IMR-90 (cell line): ENCODE results near the gene CHRD. TPM values are rescaled to one million over a fixed set of nuclear protein-coding genes. Genes with fewer than 3 reads are reported as not detected.

Source experiments
- ATAC-seq: fragments of 200-7000 bp; cut with Tn5 transposase; 2 replicates; pipeline ENCODE4 v1.9.1; 2020; ENCODE audit warnings: low read depth, mild to moderate bottlenecking, moderate library complexity
- BruUV-seq: library from RNA; stranded (reverse); fragments of 400-500 nt; replicated peaks from 2 replicates; lab custom pipeline; 2021; lab: Mats Ljungman, UMichigan
- CTCF ChIA-PET: fragments of 300-600 bp; formaldehyde crosslinking; extraction: SDS; loops from one replicate; lab custom pipeline; 2021; ENCODE audit warnings: antibody characterized with exemption; lab: Yijun Ruan, JAX
- POLR2A ChIA-PET: fragments of 300-600 bp; sonication (Branson Sonifier 250); formaldehyde crosslinking; loops from one replicate; lab custom pipeline; 2022; ENCODE audit warnings: antibody characterized with exemption; ENCODE audit not compliant: unreplicated experiment; lab: Charles Lee
- DNase-seq: peaks from one replicate; pipeline ENCODE4 v3.0.0; 2013
- H2AFZ ChIP-seq: replicated peaks from 2 replicates; pipeline ENCODE3; 2013; ENCODE audit warnings: low read length, mild to moderate bottlenecking; ENCODE audit not compliant: poor library complexity
- H2AK5ac ChIP-seq: 2 replicates; pipeline ENCODE4 v1.6.1; 2013; ENCODE audit warnings: low read depth, low read length, inconsistent platforms
- H2AK9ac ChIP-seq: replicated peaks from 2 replicates; pipeline ENCODE3; 2013; ENCODE audit warnings: mild to moderate bottlenecking, low read depth, low read length, moderate library complexity; ENCODE audit not compliant: poor library complexity
- H2BK120ac ChIP-seq: 2 replicates; pipeline ENCODE4 v1.6.1; 2013; ENCODE audit warnings: low read depth, low read length, inconsistent platforms
- H2BK15ac ChIP-seq: 3 replicates; pipeline ENCODE4 v1.6.1; 2013; ENCODE audit warnings: low read depth, low read length, inconsistent platforms
- H2BK20ac ChIP-seq: 2 replicates; pipeline ENCODE4 v1.6.1; 2013; ENCODE audit warnings: low read depth, mild to moderate bottlenecking, inconsistent platforms, low read length, moderate library complexity
- H2BK5ac ChIP-seq: 2 replicates; pipeline ENCODE4 v1.6.1; 2013; ENCODE audit warnings: mild to moderate bottlenecking, low read depth, low read length, inconsistent platforms; ENCODE audit not compliant: poor library complexity, severe bottlenecking
- H3K14ac ChIP-seq: replicated peaks from 2 replicates; pipeline ENCODE4 v1.6.1; 2013; ENCODE audit warnings: low read depth, low read length, inconsistent platforms
- H3K18ac ChIP-seq: 2 replicates; pipeline ENCODE4 v1.6.1; 2013; ENCODE audit warnings: low read depth, low read length, control low read depth
- H3K23ac ChIP-seq: 2 replicates; pipeline ENCODE4 v1.6.1; 2013; ENCODE audit warnings: low read depth, low read length, inconsistent platforms
- H3K27ac ChIP-seq: 2 replicates; pipeline ENCODE4 v1.5.1; 2013; ENCODE audit warnings: mild to moderate bottlenecking, control low read depth, low read length; ENCODE audit not compliant: insufficient read depth
- H3K27me3 ChIP-seq: 2 replicates; pipeline ENCODE4 v1.6.1; 2013; ENCODE audit warnings: low read length; ENCODE audit not compliant: control insufficient read depth, insufficient read depth
- H3K36me3 ChIP-seq: 2 replicates; pipeline ENCODE4 v1.6.1; 2013; ENCODE audit warnings: low read length, mixed read lengths; ENCODE audit not compliant: control insufficient read depth, insufficient read depth
- H3K4ac ChIP-seq: 2 replicates; pipeline ENCODE4 v1.6.1; 2013; ENCODE audit warnings: low read depth, low read length, inconsistent platforms
- H3K4me1 ChIP-seq: 2 replicates; pipeline ENCODE4 v1.6.1; 2013; ENCODE audit warnings: low read length, mixed read lengths; ENCODE audit not compliant: control insufficient read depth, insufficient read depth
- H3K4me2 ChIP-seq: 2 replicates; pipeline ENCODE4 v1.6.1; 2013; ENCODE audit warnings: low read depth, mild to moderate bottlenecking, control low read depth, low read length, moderate library complexity
- H3K4me3 ChIP-seq: 2 replicates; pipeline ENCODE4 v1.5.1; 2013; ENCODE audit warnings: low read depth, mild to moderate bottlenecking, control low read depth, low read length, moderate library complexity; ENCODE audit not compliant: insufficient read depth
- H3K56ac ChIP-seq: 2 replicates; pipeline ENCODE4 v1.6.1; 2013; ENCODE audit warnings: low read length, inconsistent platforms; ENCODE audit not compliant: insufficient read depth; ENCODE audit errors: extremely low read depth
- H3K79me1 ChIP-seq, 2 experiments: 2 replicates each; pipeline ENCODE4 v1.6.1; 2013; ENCODE audit warnings: low read length in 2 of 2, inconsistent platforms in 1 of 2, low read depth in 1 of 2
- H3K9ac ChIP-seq: 2 replicates; pipeline ENCODE4 v1.6.1; 2013; ENCODE audit warnings: low read depth, low read length, control low read depth
- H3K9me1 ChIP-seq: 2 replicates; pipeline ENCODE4 v1.6.1; 2013; ENCODE audit warnings: low read length, inconsistent platforms; ENCODE audit not compliant: insufficient read depth
- H3K9me3 ChIP-seq: 2 replicates; pipeline ENCODE4 v1.6.1; 2013; ENCODE audit warnings: low read length; ENCODE audit not compliant: control insufficient read depth, insufficient read depth
- H4K20me1 ChIP-seq: 2 replicates; pipeline ENCODE4 v1.6.1; 2013; ENCODE audit warnings: low read length, inconsistent platforms; ENCODE audit not compliant: insufficient read depth
- H4K5ac ChIP-seq: 2 replicates; pipeline ENCODE4 v1.6.1; 2013; ENCODE audit warnings: mild to moderate bottlenecking, low read depth, low read length, control low read depth
- H4K8ac ChIP-seq, 2 experiments: 2 replicates each; pipeline ENCODE4 v1.6.1; 2013; ENCODE audit warnings: low read depth in 2 of 2, low read length in 2 of 2, control low read depth in 1 of 2, inconsistent platforms in 1 of 2
- H4K91ac ChIP-seq: 2 replicates; pipeline ENCODE4 v1.6.1; 2013; ENCODE audit warnings: low read depth, low read length, inconsistent platforms; ENCODE audit not compliant: insufficient read depth
- BHLHE40 ChIP-seq: fragments of 150-350 bp; IDR thresholded peaks from 2 replicates; pipeline ENCODE4 v1.6.1; 2016; ENCODE audit warnings: mild to moderate bottlenecking, low read depth, low read length
- CEBPB ChIP-seq: IDR thresholded peaks from 2 replicates; pipeline ENCODE4 v1.6.1; 2012; ENCODE audit warnings: low read depth, low read length, improper control_type of control experiment
- CHD1 ChIP-seq: IDR thresholded peaks from 2 replicates; pipeline ENCODE4 v1.6.1; 2012; ENCODE audit warnings: low read depth, low read length, improper control_type of control experiment
- MAFK ChIP-seq: IDR thresholded peaks from 2 replicates; pipeline ENCODE4 v1.6.1; 2012; ENCODE audit warnings: low read depth, low read length, improper control_type of control experiment
- MAZ ChIP-seq: IDR thresholded peaks from 2 replicates; pipeline ENCODE4 v1.6.1; 2012; ENCODE audit warnings: low read depth, mild to moderate bottlenecking, low read length, improper control_type of control experiment, moderate library complexity, borderline replicate concordance
- MXI1 ChIP-seq: IDR thresholded peaks from 2 replicates; pipeline ENCODE4 v1.6.1; 2012; ENCODE audit warnings: low read depth, mild to moderate bottlenecking, low read length, moderate library complexity, borderline replicate concordance
- POLR2A ChIP-seq: IDR thresholded peaks from 2 replicates; pipeline ENCODE4 v1.6.1; 2012; ENCODE audit warnings: mild to moderate bottlenecking, low read depth, low read length
- RAD21 ChIP-seq: IDR thresholded peaks from 2 replicates; pipeline ENCODE4 v1.6.1; 2012; ENCODE audit warnings: low read length, improper control_type of control experiment
- RCOR1 ChIP-seq: IDR thresholded peaks from 2 replicates; pipeline ENCODE4 v1.6.1; 2012; ENCODE audit warnings: mild to moderate bottlenecking, low read length, improper control_type of control experiment; ENCODE audit not compliant: insufficient replicate concordance
- RFX5 ChIP-seq: IDR thresholded peaks from 2 replicates; pipeline ENCODE4 v1.8.0; 2012; ENCODE audit warnings: low read depth, mild to moderate bottlenecking, low read length, moderate library complexity
- SMC3 ChIP-seq: fragments of 150-350 bp; IDR thresholded peaks from 2 replicates; pipeline ENCODE4 v1.6.1; 2016; ENCODE audit warnings: low read depth, mild to moderate bottlenecking, antibody characterized with exemption, low read length, moderate library complexity
- WGBS, 2 experiments: methylation state at CpG; one replicate each; pipeline versions ENCODE4 v1.1.5 to v1.1.7; 2013; ENCODE audit warnings: missing lambda C conversion rate in 2 of 2; ENCODE audit not compliant: insufficient read length in 1 of 2; ENCODE audit errors: extremely low coverage in 2 of 2; 5-methylcytosine and 5-hydroxymethylcytosine counted together
- dilution Hi-C: fragments of 300-500 bp; cut with HindIII; formaldehyde crosslinking; loops from one replicate; pipeline ENCODE4 v1.14.3; 2018; ENCODE audit warnings: low sequenced_read_pairs; ENCODE audit not compliant: unreplicated experiment
- in situ Hi-C: fragments of 300-500 bp; cut with MboI; formaldehyde crosslinking; loops from 3 replicates; pipeline ENCODE4 v1.14.3; 2019; ENCODE audit warnings: low sequenced_read_pairs, inconsistent platforms, mixed read lengths
- intact Hi-C: fragments of 100-400 bp; cut with micrococcal nuclease; formaldehyde crosslinking; loops from 2 replicates; pipeline ENCODE4 v1.10.0; 2022
- polyA plus RNA-seq, 3 experiments: library from polyadenylated mRNA; depleted of rRNA; stranded (reverse); fragments of >200 nt; gene quantifications; 2 replicates each; pipeline ENCODE4 v1.2.3, GENCODE V29; 2012; ENCODE audit warnings: low replicate concordance in 1 of 3
- total RNA-seq: library from RNA; depleted of rRNA; stranded (reverse); fragments of >200 nt; gene quantifications from 2 replicates; pipeline ENCODE4 v1.2.3, GENCODE V29; 2012
- TF ChIP-seq, protein P1 (sequence below): fragments of 150-350 bp; IDR thresholded peaks from 2 replicates; pipeline ENCODE4 v1.6.1; 2017; ENCODE audit warnings: mild to moderate bottlenecking, antibody characterized with exemption, low read length, low read depth
- TF ChIP-seq, protein P2 (sequence below): fragments of 150-350 bp; IDR thresholded peaks from 2 replicates; pipeline ENCODE4 v1.6.1; 2016; ENCODE audit warnings: low read depth, mild to moderate bottlenecking, low read length, moderate library complexity, borderline replicate concordance
- TF ChIP-seq, protein P3 (sequence below): conservative IDR thresholded peaks from 2 replicates; pipeline ENCODE4 v1.5.1; 2012; ENCODE audit warnings: mild to moderate bottlenecking, low read depth, low read length, improper control_type of control experiment

Gene CHRD
- total and polyA plus RNA-seq, 2 of the 4 experiments (the other 2 are of a cell fraction): under 0.01 to 0.09 TPM

DNA sequence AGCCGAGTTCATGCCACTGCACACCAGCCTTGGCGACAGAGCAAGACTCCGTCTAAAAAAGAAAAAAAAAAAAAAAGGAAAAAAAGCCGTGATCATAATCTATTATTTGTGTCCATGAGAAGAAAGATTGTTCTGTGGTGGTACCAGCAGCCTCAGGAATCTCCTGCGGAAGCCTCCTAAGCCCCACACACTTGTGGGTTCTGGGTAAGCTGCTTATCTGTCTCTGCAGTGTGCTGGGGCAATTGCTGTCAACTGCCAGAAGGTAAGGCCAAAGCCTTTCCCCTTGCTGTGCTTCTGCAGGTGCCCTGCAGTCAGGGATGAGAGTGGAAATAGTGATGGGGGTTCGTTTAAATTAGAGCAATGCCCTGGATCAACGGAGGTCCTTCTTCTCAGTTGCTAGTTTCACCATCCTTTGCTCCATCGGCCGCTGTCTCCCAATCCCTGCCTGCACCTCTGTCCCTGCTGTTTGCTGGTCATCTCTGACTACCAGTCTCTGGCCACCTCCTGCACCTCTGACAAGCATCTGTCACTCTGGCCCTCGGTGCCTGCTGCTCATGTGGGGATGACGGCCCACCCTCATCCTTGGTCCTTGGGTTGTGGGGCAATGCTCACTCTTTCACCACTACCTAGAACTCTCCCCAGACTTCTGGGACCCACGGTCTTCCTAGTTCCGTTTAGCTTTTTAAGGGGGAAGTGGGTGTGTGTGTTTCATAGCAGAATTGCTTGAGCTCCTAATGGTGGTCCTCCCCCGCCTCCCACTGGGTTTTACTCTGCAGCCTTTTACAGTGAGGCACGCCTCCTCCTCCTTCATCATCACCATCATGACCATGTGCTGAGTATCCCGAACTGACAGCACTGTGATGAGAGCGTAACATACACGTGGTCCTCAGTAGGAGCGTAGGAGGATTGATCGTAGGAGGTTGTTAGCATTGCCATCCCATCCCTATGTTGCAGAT, 25.5 kb downstream of the CHRD start:
- Histone ChIP-seq H2BK5ac (no peak overlapping the region), H3K4me1 (no peaks in the 10 kb centered on the region), H2AK9ac (no peak overlapping the region), H2BK15ac (no peak overlapping the region), H3K4me2 (no peak overlapping the region), H3K9me1 (no peaks in the 10 kb centered on the region; the same call in 1 of the 2 replicates), H3K18ac (no peak overlapping the region), H4K20me1 (no peaks in the 10 kb centered on the region), H3K14ac (no peak overlapping the region), H4K91ac (no peak overlapping the region), H3K4me3 (no peak overlapping the region), H3K9ac (no peak overlapping the region), H3K56ac (no peak overlapping the region), H4K8ac (no peak overlapping the region), H2BK20ac (no peak overlapping the region), H3K27me3 (peaks cover 51% of the 10 kb centered on the region), H3K23ac (no peak overlapping the region), H3K79me1 (no peaks in the 10 kb centered on the region), H3K4ac (no peak overlapping the region), H2BK120ac (no peak overlapping the region), H3K9me3 (no peaks in the 10 kb centered on the region), H3K36me3 (no peaks in the 10 kb centered on the region), H4K5ac (no peak overlapping the region), H2AFZ (no peak overlapping the region), H3K27ac (no peak overlapping the region), H2AK5ac (no peak overlapping the region)
- BruUV-seq: no TSS peak
- ChIA-PET POLR2A (no interaction called here), CTCF (interaction anchor here (1.0 kb wide), 1 partner anchor 1509 kb away, joined by 3 read pairs; no protein-coding TSS in a partner anchor)
- in situ Hi-C loops: no loop called here
- DNase-seq (no peak), ATAC-seq (no peak)
- intact Hi-C loops: no loop called here
- dilution Hi-C loops: no loop called here
- WGBS, 2 experiments: 80% methylated on average over 3 of the region's 20 CpGs; no CpG with 5 or more reads in 1 of the 2 experiments
- TF ChIP-seq RAD21 (no peak), POLR2A (no peak), BHLHE40 (no peak), RCOR1 (no peak), RFX5 (no peak), SMC3 (no peak), MXI1 (no peak), CEBPB (no peak), MAFK (no peak), MAZ (no peak), CHD1 (no peak)
- TF ChIP-seq, protein P1, sequence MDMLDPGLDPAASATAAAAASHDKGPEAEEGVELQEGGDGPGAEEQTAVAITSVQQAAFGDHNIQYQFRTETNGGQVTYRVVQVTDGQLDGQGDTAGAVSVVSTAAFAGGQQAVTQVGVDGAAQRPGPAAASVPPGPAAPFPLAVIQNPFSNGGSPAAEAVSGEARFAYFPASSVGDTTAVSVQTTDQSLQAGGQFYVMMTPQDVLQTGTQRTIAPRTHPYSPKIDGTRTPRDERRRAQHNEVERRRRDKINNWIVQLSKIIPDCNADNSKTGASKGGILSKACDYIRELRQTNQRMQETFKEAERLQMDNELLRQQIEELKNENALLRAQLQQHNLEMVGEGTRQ: no peak
- TF ChIP-seq, protein P2, sequence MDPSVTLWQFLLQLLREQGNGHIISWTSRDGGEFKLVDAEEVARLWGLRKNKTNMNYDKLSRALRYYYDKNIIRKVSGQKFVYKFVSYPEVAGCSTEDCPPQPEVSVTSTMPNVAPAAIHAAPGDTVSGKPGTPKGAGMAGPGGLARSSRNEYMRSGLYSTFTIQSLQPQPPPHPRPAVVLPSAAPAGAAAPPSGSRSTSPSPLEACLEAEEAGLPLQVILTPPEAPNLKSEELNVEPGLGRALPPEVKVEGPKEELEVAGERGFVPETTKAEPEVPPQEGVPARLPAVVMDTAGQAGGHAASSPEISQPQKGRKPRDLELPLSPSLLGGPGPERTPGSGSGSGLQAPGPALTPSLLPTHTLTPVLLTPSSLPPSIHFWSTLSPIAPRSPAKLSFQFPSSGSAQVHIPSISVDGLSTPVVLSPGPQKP: no peak
- TF ChIP-seq, protein P3, sequence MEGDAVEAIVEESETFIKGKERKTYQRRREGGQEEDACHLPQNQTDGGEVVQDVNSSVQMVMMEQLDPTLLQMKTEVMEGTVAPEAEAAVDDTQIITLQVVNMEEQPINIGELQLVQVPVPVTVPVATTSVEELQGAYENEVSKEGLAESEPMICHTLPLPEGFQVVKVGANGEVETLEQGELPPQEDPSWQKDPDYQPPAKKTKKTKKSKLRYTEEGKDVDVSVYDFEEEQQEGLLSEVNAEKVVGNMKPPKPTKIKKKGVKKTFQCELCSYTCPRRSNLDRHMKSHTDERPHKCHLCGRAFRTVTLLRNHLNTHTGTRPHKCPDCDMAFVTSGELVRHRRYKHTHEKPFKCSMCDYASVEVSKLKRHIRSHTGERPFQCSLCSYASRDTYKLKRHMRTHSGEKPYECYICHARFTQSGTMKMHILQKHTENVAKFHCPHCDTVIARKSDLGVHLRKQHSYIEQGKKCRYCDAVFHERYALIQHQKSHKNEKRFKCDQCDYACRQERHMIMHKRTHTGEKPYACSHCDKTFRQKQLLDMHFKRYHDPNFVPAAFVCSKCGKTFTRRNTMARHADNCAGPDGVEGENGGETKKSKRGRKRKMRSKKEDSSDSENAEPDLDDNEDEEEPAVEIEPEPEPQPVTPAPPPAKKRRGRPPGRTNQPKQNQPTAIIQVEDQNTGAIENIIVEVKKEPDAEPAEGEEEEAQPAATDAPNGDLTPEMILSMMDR: no peak
